ENCODE data around the gene TTC9. TPM values are rescaled to one million over a fixed set of nuclear protein-coding genes. Genes with fewer than 3 reads are reported as not detected.

The TTC9 gene
- total RNA-seq, 3 donors from 2014 or later = 0.48 to 7.5 (median 3.9) TPM

- Histone ChIP-seq H3K9me3 (no peaks in the 10 kb centered on the region), H3K27ac (no peak overlapping the region), H3K36me3 (no peaks in the 10 kb centered on the region), H3K27me3 (no peaks in the 10 kb centered on the region), H3K4me3 (no peak overlapping the region), H3K4me1 (no peaks in the 10 kb centered on the region)
- intact Hi-C loops (cut with DNase I; ENCODE audit: low total_unique reads) = no loop called here
- DNase-seq (ENCODE audit: low spot score in 2 of 2) = no peak
- TF ChIP-seq POLR2AphosphoS5 (IDR thresholded peaks at IDR 0.05) = no peak
- TF ChIP-seq POLR2A (IDR thresholded peaks at IDR 0.05) = no peak
- no peak for TF ChIP-seq CTCF (IDR thresholded peaks at IDR 0.05)
These were observed 81.6 kb downstream of the TTC9 start for GRCh38 chr14:70723276-70723675.

GRCh38 chr14:70724110-70724509, 82.4 kb downstream of the TTC9 start:
- H3K4me3 ChIP-seq = no peak overlapping the region
- H3K27me3 ChIP-seq = no peaks in the 10 kb centered on the region
- no peaks in the 10 kb centered on the region for H3K9me3 ChIP-seq
- TF ChIP-seq POLR2AphosphoS5 (IDR thresholded peaks at IDR 0.05) (no peak), POLR2A (IDR thresholded peaks at IDR 0.05) (no peak), CTCF (IDR thresholded peaks at IDR 0.05) (no peak)
- intact Hi-C loops (cut with DNase I; ENCODE audit: low total_unique reads) = no loop called here
- no peaks in the 10 kb centered on the region for H3K4me1 ChIP-seq
- no peaks in the 10 kb centered on the region for H3K36me3 ChIP-seq
- no peak overlapping the region for H3K27ac ChIP-seq
- no peak for DNase-seq (ENCODE audit: low spot score in 2 of 2)

- Histone ChIP-seq H3K9me3 (no peaks in the 10 kb centered on the region), H3K27me3 (no peaks in the 10 kb centered on the region), H3K36me3 (no peaks in the 10 kb centered on the region), H3K27ac (no peak overlapping the region), H3K4me3 (no peak overlapping the region), H3K4me1 (no peaks in the 10 kb centered on the region)
- no peak for DNase-seq (ENCODE audit: low spot score in 2 of 2)
- intact Hi-C loops (cut with DNase I; ENCODE audit: low total_unique reads) = loop anchor here (5.0 kb wide), 1 partner anchor 1458 kb away; no protein-coding TSS in a partner anchor
- no peak for TF ChIP-seq POLR2AphosphoS5 (IDR thresholded peaks at IDR 0.05)
- TF ChIP-seq POLR2A (IDR thresholded peaks at IDR 0.05) = no peak
- no peak for TF ChIP-seq CTCF (IDR thresholded peaks at IDR 0.05)
These were observed 83.2 kb downstream of the TTC9 start for GRCh38 chr14:70724944-70725343.

Other genes starting within 250 kb of the TTC9 start
- 10 to 100 TPM; 14.2 to 26.2 (median 19.3) TPM for gene SYNJ2BP, start 224.8 kb upstream of the TTC9 start, total RNA-seq
- under 1 TPM in 1 of 3 donors, not detected in 2; 0.16 TPM for gene ADAM21, start 189.7 kb upstream of the TTC9 start, total RNA-seq
- gene ADAM20, start 106.9 kb upstream of the TTC9 start, total RNA-seq = 1 to 10 TPM; 3.4 to 4.4 (median 3.6) TPM
- gene MED6, start 41.3 kb upstream of the TTC9 start, total RNA-seq = 10 to 100 TPM; 38.4 to 56.9 (median 45.6) TPM
- 1 to 10 TPM in 2 of 3 donors, under 1 TPM in 1; 0.16 to 6.3 (median 3.3) TPM for gene MAP3K9, start 167.6 kb downstream of the TTC9 start, total RNA-seq

Data from breast epithelium (tissue), 4 donors.